Tibial artery (tissue), 4 donors: ENCODE data around the gene SLC35A4.

Source experiments
- DNase-seq, 2 donors: peaks; one replicate each; pipeline ENCODE4 v3.0.0-alpha.2; 2019
- H3K27ac ChIP-seq, 2 donors: fragments of 200-600 bp; sonication (generic) in 1 of 2; 1 replicate in 1 of 2; 2 replicates in 1 of 2; pipeline ENCODE4 v1.5.1; 2018 to 2019; ENCODE audit warnings: mild to moderate bottlenecking in 1 of 2
- H3K27me3 ChIP-seq, 2 donors: fragments of 200-600 bp; sonication (generic) in 1 of 2; one replicate each; pipeline versions ENCODE4 v1.5.1 to v1.6.0; 2016 to 2019
- H3K36me3 ChIP-seq, 3 donors: fragments of 200-600 bp; sonication (generic) in 2 of 3; one replicate each; pipeline ENCODE4 v1.5.1; 2016 to 2019; ENCODE audit warnings: mild to moderate bottlenecking in 2 of 3
- H3K4me1 ChIP-seq, 4 donors: fragments of 200-600 bp; sonication (generic) in 2 of 4; 1 replicate in 3 of 4; 2 replicates in 1 of 4; pipeline ENCODE4 v1.5.1; 2016 to 2019
- H3K4me3 ChIP-seq, 2 donors: fragments of 200-600 bp; sonication (generic) in 1 of 2; 1 replicate in 1 of 2; 2 replicates in 1 of 2; pipeline ENCODE4 v1.5.1; 2018 to 2019; ENCODE audit warnings: mild to moderate bottlenecking in 2 of 2
- H3K9me3 ChIP-seq, 3 donors: fragments of 200-600 bp; sonication (generic) in 1 of 3; one replicate each; pipeline ENCODE4 v1.5.1; 2016 to 2019
- intact Hi-C: fragments of 100-400 bp; cut with DNase I; formaldehyde crosslinking; loops from one replicate; pipeline ENCODE4 v1.15.0; 2023; ENCODE audit warnings: low total_unique reads
- TF ChIP-seq, protein P1 (sequence below), 2 experiments: fragments of 200-600 bp in 1 of 2; fragments of 450-650 bp in 1 of 2; IDR thresholded peaks; one replicate each; pipeline ENCODE4 v1.5.1; 2017 to 2019; ENCODE audit warnings: antibody characterized with exemption in 2 of 2, mild to moderate bottlenecking in 1 of 2, moderate library complexity in 1 of 2

The SLC35A4 gene

GRCh38 chr5:140609126-140609525, 44.5 kb downstream of the SLC35A4 start:
- intact Hi-C loops: no loop called here
- TF ChIP-seq, protein P1, sequence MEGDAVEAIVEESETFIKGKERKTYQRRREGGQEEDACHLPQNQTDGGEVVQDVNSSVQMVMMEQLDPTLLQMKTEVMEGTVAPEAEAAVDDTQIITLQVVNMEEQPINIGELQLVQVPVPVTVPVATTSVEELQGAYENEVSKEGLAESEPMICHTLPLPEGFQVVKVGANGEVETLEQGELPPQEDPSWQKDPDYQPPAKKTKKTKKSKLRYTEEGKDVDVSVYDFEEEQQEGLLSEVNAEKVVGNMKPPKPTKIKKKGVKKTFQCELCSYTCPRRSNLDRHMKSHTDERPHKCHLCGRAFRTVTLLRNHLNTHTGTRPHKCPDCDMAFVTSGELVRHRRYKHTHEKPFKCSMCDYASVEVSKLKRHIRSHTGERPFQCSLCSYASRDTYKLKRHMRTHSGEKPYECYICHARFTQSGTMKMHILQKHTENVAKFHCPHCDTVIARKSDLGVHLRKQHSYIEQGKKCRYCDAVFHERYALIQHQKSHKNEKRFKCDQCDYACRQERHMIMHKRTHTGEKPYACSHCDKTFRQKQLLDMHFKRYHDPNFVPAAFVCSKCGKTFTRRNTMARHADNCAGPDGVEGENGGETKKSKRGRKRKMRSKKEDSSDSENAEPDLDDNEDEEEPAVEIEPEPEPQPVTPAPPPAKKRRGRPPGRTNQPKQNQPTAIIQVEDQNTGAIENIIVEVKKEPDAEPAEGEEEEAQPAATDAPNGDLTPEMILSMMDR (IDR thresholded peaks at IDR 0.05): no peak
- Histone ChIP-seq H3K27me3 (no peaks in the 10 kb centered on the region), H3K27ac (no peak overlapping the region), H3K36me3 (no peaks in the 10 kb centered on the region), H3K9me3 (no peaks in the 10 kb centered on the region), H3K4me1 (no peaks in the 10 kb centered on the region), H3K4me3 (no peak overlapping the region)
- peak in 1 of 2 donors; percentile 51 for DNase-seq

- no peak for DNase-seq
Observed at GRCh38 chr5:140611020-140611521, 46.4 kb downstream of the SLC35A4 start.

More at GRCh38 chr5:140611020-140611521, 46.4 kb downstream of the SLC35A4 start:
- H3K4me3 ChIP-seq: no peak overlapping the region
- TF ChIP-seq, protein P1 (IDR thresholded peaks at IDR 0.05): no peak
- no peaks in the 10 kb centered on the region for H3K9me3 ChIP-seq
- no peaks in the 10 kb centered on the region for H3K27me3 ChIP-seq
- H3K36me3 ChIP-seq: no peaks in the 10 kb centered on the region
- intact Hi-C loops: no loop called here
- H3K4me1 ChIP-seq: no peaks in the 10 kb centered on the region
- H3K27ac ChIP-seq: no peak overlapping the region
